Trophoblast cell (in vitro differentiated cells and primary cell): ENCODE measurements around the gene MAGI2.

Experiments used
- DNase-seq, 2 donors: peaks; one replicate each; pipeline ENCODE4 v3.0.0-alpha.2; 2016
- H2AFZ ChIP-seq: 2 replicates; pipeline ENCODE4 v1.6.1; 2013; ENCODE audit warnings: low read length, moderate library complexity, mild to moderate bottlenecking; ENCODE audit not compliant: insufficient read depth, poor library complexity
- H2AK5ac ChIP-seq: 2 replicates; pipeline ENCODE4 v1.6.1; 2013; ENCODE audit warnings: mild to moderate bottlenecking, low read length
- H2BK120ac ChIP-seq: 2 replicates; pipeline ENCODE4 v1.6.1; 2013; ENCODE audit warnings: low read length, mild to moderate bottlenecking, moderate library complexity; ENCODE audit not compliant: insufficient read depth, poor library complexity
- H2BK12ac ChIP-seq: 2 replicates; pipeline ENCODE4 v1.6.1; 2013; ENCODE audit warnings: mild to moderate bottlenecking, low read length, moderate library complexity
- H2BK5ac ChIP-seq: 2 replicates; pipeline ENCODE4 v1.6.1; 2013; ENCODE audit warnings: low read length, low read depth, moderate library complexity, mild to moderate bottlenecking; ENCODE audit not compliant: poor library complexity
- H3K14ac ChIP-seq: 2 replicates; pipeline ENCODE4 v1.6.1; 2013; ENCODE audit warnings: mild to moderate bottlenecking, low read length
- H3K18ac ChIP-seq: 2 replicates; pipeline ENCODE4 v1.6.1; 2013; ENCODE audit warnings: mild to moderate bottlenecking, low read length
- H3K23ac ChIP-seq: 2 replicates; pipeline ENCODE4 v1.6.1; 2013; ENCODE audit warnings: low read length
- H3K27ac ChIP-seq: 2 replicates; pipeline ENCODE4 v1.5.1; 2013; ENCODE audit warnings: low read depth, mild to moderate bottlenecking, inconsistent platforms, low read length, moderate library complexity
- H3K27me3 ChIP-seq: 2 replicates; pipeline ENCODE4 v1.6.1; 2013; ENCODE audit warnings: inconsistent platforms, mild to moderate bottlenecking, low read length, moderate library complexity; ENCODE audit not compliant: insufficient read depth
- H3K36me3 ChIP-seq, 2 experiments: 1 replicate in 1 of 2; 2 replicates in 1 of 2; pipeline ENCODE4 v1.6.1; 2013; ENCODE audit warnings: low read length in 2 of 2, mild to moderate bottlenecking in 2 of 2, moderate library complexity in 1 of 2; ENCODE audit not compliant: insufficient read depth in 2 of 2, control insufficient read depth in 1 of 2
- H3K4ac ChIP-seq: 2 replicates; pipeline ENCODE4 v1.6.1; 2013; ENCODE audit warnings: low read depth, mild to moderate bottlenecking, low read length, moderate library complexity
- H3K4me1 ChIP-seq, 2 experiments: 1 replicate in 1 of 2; 2 replicates in 1 of 2; pipeline ENCODE4 v1.6.1; 2013; ENCODE audit warnings: low read length in 2 of 2, mild to moderate bottlenecking in 2 of 2, moderate library complexity in 1 of 2; ENCODE audit not compliant: insufficient read depth in 2 of 2, control insufficient read depth in 1 of 2
- H3K4me2 ChIP-seq: 2 replicates; pipeline ENCODE4 v1.6.1; 2013; ENCODE audit warnings: inconsistent platforms, mild to moderate bottlenecking, low read length, moderate library complexity
- H3K4me3 ChIP-seq: 2 replicates; pipeline ENCODE4 v1.5.1; 2013; ENCODE audit warnings: mild to moderate bottlenecking, low read depth, low read length, inconsistent platforms
- H3K79me1 ChIP-seq: one replicate; pipeline ENCODE4 v1.6.1; 2013; ENCODE audit warnings: low read length
- H3K79me2 ChIP-seq: 2 replicates; pipeline ENCODE4 v1.6.1; 2013; ENCODE audit warnings: low read length, mild to moderate bottlenecking; ENCODE audit not compliant: control insufficient read depth, insufficient read depth, poor library complexity
- H3K9ac ChIP-seq: 2 replicates; pipeline ENCODE4 v1.6.1; 2013; ENCODE audit warnings: mild to moderate bottlenecking, low read length
- H3K9me3 ChIP-seq: 2 replicates; pipeline ENCODE4 v1.6.1; 2013; ENCODE audit warnings: low read depth, mild to moderate bottlenecking, control low read depth, inconsistent platforms, low read length; ENCODE audit not compliant: insufficient read depth
- H4K12ac ChIP-seq: 2 replicates; pipeline ENCODE4 v1.6.1; 2013; ENCODE audit warnings: low read depth, mild to moderate bottlenecking, low read length, moderate library complexity
- H4K8ac ChIP-seq: 2 replicates; pipeline ENCODE4 v1.6.1; 2013; ENCODE audit warnings: low read depth, mild to moderate bottlenecking, low read length, moderate library complexity
- H4K91ac ChIP-seq: one replicate; pipeline ENCODE4 v1.6.1; 2013; ENCODE audit warnings: low read depth, mild to moderate bottlenecking, low read length, moderate library complexity
- WGBS: extraction: QIAGEN DNeasy Blood & Tissue Kit; methylation state at CpG from one replicate; pipeline ENCODE4 v1.1.7; 2013; ENCODE audit warnings: missing lambda C conversion rate; ENCODE audit not compliant: insufficient read length, insufficient coverage; ENCODE audit errors: extremely low coverage; 5-methylcytosine and 5-hydroxymethylcytosine counted together

Gene MAGI2

DNA sequence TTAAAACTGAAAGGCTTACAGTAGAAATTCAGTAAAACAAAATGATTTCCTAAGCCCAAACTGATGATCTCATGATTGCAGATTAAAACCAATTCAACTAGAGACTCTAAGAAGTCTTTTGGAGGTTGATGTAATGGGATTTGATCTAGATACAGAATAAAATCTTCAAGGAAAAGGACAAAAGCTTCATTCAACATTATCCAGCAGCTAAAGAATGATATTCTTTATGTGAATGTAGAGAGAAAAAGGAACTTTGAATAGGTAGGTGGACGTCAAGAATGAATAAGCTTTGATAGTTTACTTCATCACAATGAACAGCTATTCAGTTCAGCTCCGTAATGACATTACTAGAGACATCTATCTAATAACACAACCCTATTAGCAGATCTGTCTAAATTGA lies 910.5 kb downstream of the MAGI2 start:
- no peak overlapping the region for H3K18ac ChIP-seq
- H3K9me3 ChIP-seq: no peaks in the 10 kb centered on the region
- no CpG with 5 or more reads among the region's 2 CpGs for WGBS
- no peak overlapping the region for H4K91ac ChIP-seq
- no peak overlapping the region for H3K4me3 ChIP-seq
- H3K4me1 ChIP-seq: peaks cover 10 to 12% of the 10 kb centered on the region in 2 experiments
- H3K36me3 ChIP-seq: no peaks in the 10 kb centered on the region
- H2AK5ac ChIP-seq: no peak overlapping the region
- no peak overlapping the region for H3K4ac ChIP-seq
- H4K8ac ChIP-seq: no peak overlapping the region
- H4K12ac ChIP-seq: no peak overlapping the region
- H3K27me3 ChIP-seq: no peaks in the 10 kb centered on the region
- H2AFZ ChIP-seq: no peak overlapping the region
- H2BK120ac ChIP-seq: no peak overlapping the region
- no peak overlapping the region for H3K27ac ChIP-seq
- H2BK12ac ChIP-seq: no peak overlapping the region
- no peak overlapping the region for H2BK5ac ChIP-seq
- no peak overlapping the region for H3K4me2 ChIP-seq
- no peak overlapping the region for H3K14ac ChIP-seq
- no peak for DNase-seq
- no peak overlapping the region for H3K9ac ChIP-seq
- H3K79me2 ChIP-seq: no peaks in the 10 kb centered on the region
- H3K79me1 ChIP-seq: peaks cover 1% of the 10 kb centered on the region
- no peak overlapping the region for H3K23ac ChIP-seq

- Histone ChIP-seq H3K79me1 (peaks cover 1% of the 10 kb centered on the region), H3K4ac (no peak overlapping the region), H3K4me3 (no peak overlapping the region), H2BK12ac (no peak overlapping the region), H2BK5ac (no peak overlapping the region), H3K9ac (no peak overlapping the region), H3K27me3 (no peaks in the 10 kb centered on the region), H2BK120ac (no peak overlapping the region), H3K18ac (no peak overlapping the region), H3K4me1 (peaks cover 10 to 12% of the 10 kb centered on the region in 2 experiments), H2AFZ (no peak overlapping the region), H3K23ac (no peak overlapping the region), H4K91ac (no peak overlapping the region), H3K14ac (no peak overlapping the region), H3K79me2 (no peaks in the 10 kb centered on the region), H2AK5ac (no peak overlapping the region), H4K12ac (no peak overlapping the region), H3K27ac (no peak overlapping the region), H3K9me3 (no peaks in the 10 kb centered on the region), H3K4me2 (no peak overlapping the region), H4K8ac (no peak overlapping the region), H3K36me3 (no peaks in the 10 kb centered on the region)
- no peak for DNase-seq
- WGBS: no CpG with 5 or more reads among the region's 5 CpGs
Measured at GRCh38 chr7:78542541-78542940, 910.9 kb downstream of the MAGI2 start.

GRCh38 chr7:78539825-78540224 lies 913.6 kb downstream of the MAGI2 start:
- H4K12ac ChIP-seq: no peak overlapping the region
- H2AK5ac ChIP-seq: no peak overlapping the region
- no peak overlapping the region for H3K27ac ChIP-seq
- H3K4ac ChIP-seq: no peak overlapping the region
- H3K18ac ChIP-seq: no peak overlapping the region
- peaks cover 1% of the 10 kb centered on the region for H3K79me1 ChIP-seq
- no peak overlapping the region for H3K4me3 ChIP-seq
- no peak overlapping the region for H3K23ac ChIP-seq
- H4K8ac ChIP-seq: no peak overlapping the region
- peaks cover 10 to 12% of the 10 kb centered on the region in 2 experiments for H3K4me1 ChIP-seq
- H3K9me3 ChIP-seq: no peaks in the 10 kb centered on the region
- no peak overlapping the region for H2BK5ac ChIP-seq
- no CpG with 5 or more reads among the region's 6 CpGs for WGBS
- H4K91ac ChIP-seq: peak overlapping the region; percentile 15
- no peak for DNase-seq
- no peaks in the 10 kb centered on the region for H3K36me3 ChIP-seq
- H3K79me2 ChIP-seq: no peaks in the 10 kb centered on the region
- no peak overlapping the region for H3K14ac ChIP-seq
- peak overlapping the region; percentile 13 for H2BK12ac ChIP-seq
- no peaks in the 10 kb centered on the region for H3K27me3 ChIP-seq
- no peak overlapping the region for H2BK120ac ChIP-seq
- H2AFZ ChIP-seq: no peak overlapping the region
- no peak overlapping the region for H3K9ac ChIP-seq
- H3K4me2 ChIP-seq: no peak overlapping the region

- Histone ChIP-seq H3K4me2 (no peak overlapping the region), H3K14ac (no peak overlapping the region), H3K79me2 (no peaks in the 10 kb centered on the region)
Measured at GRCh38 chr7:78535655-78536054, 917.8 kb downstream of the MAGI2 start.

More at GRCh38 chr7:78535655-78536054, 917.8 kb downstream of the MAGI2 start:
- WGBS: no CpG with 5 or more reads among the region's 7 CpGs
- no peak overlapping the region for H2AK5ac ChIP-seq
- H2BK12ac ChIP-seq: no peak overlapping the region
- peaks cover 8 to 10% of the 10 kb centered on the region in 2 experiments for H3K4me1 ChIP-seq
- H3K9me3 ChIP-seq: no peaks in the 10 kb centered on the region
- H2BK5ac ChIP-seq: no peak overlapping the region
- no peak overlapping the region for H3K18ac ChIP-seq
- H3K4ac ChIP-seq: no peak overlapping the region
- no peaks in the 10 kb centered on the region for H3K79me1 ChIP-seq
- no peak overlapping the region for H4K8ac ChIP-seq
- H3K9ac ChIP-seq: no peak overlapping the region
- H4K12ac ChIP-seq: no peak overlapping the region
- H3K27ac ChIP-seq: peak overlapping the region; percentile 60
- H3K36me3 ChIP-seq: no peaks in the 10 kb centered on the region
- no peak overlapping the region for H2AFZ ChIP-seq
- H3K23ac ChIP-seq: no peak overlapping the region
- DNase-seq: no peak
- H2BK120ac ChIP-seq: no peak overlapping the region
- no peaks in the 10 kb centered on the region for H3K27me3 ChIP-seq
- H3K4me3 ChIP-seq: no peak overlapping the region
- no peak overlapping the region for H4K91ac ChIP-seq
